Measurements from ENCODE around the gene SLC1A2. TPM values are rescaled to one million over a fixed set of nuclear protein-coding genes. Genes with fewer than 3 reads are reported as not detected.

The SLC1A2 gene
- total RNA-seq, 1 donor from 2014 or later = 1.9 TPM

DNA sequence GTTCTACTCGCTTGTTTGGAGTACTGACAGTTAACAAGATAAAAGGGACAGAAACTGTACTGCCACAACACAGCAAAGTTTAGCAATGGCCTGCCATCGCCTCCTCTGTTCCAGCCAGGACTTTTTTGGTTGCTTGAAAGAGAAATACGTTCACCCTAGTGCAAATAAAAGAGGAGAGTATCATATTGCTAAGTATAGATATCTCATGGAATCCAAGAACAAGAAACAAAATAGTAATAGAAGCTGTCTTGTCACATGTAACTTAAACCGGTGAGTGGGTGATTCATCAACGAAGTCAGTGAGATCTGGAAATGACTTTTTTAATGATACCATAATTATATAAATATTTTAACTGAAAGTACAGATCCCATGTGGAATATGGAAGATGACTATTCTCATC, 35.4 kb downstream of the SLC1A2 start:
- no peak for DNase-seq (ENCODE audit: low spot score in 2 of 2, unreplicated experiment in 2 of 2)
- H3K27me3 Mint-ChIP-seq (ENCODE audit: low read depth) = no peaks in the 10 kb centered on the region
- no peak overlapping the region for H3K27ac Mint-ChIP-seq
- H3K4me3 Mint-ChIP-seq = no peak overlapping the region
- no peaks in the 10 kb centered on the region for H3K9me3 Mint-ChIP-seq
- H3K36me3 Mint-ChIP-seq = no peaks in the 10 kb centered on the region
- peaks cover 7% of the 10 kb centered on the region for H3K4me1 Mint-ChIP-seq
- TF ChIP-seq, protein P1, sequence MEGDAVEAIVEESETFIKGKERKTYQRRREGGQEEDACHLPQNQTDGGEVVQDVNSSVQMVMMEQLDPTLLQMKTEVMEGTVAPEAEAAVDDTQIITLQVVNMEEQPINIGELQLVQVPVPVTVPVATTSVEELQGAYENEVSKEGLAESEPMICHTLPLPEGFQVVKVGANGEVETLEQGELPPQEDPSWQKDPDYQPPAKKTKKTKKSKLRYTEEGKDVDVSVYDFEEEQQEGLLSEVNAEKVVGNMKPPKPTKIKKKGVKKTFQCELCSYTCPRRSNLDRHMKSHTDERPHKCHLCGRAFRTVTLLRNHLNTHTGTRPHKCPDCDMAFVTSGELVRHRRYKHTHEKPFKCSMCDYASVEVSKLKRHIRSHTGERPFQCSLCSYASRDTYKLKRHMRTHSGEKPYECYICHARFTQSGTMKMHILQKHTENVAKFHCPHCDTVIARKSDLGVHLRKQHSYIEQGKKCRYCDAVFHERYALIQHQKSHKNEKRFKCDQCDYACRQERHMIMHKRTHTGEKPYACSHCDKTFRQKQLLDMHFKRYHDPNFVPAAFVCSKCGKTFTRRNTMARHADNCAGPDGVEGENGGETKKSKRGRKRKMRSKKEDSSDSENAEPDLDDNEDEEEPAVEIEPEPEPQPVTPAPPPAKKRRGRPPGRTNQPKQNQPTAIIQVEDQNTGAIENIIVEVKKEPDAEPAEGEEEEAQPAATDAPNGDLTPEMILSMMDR (IDR thresholded peaks at IDR 0.05; ENCODE audit: unreplicated experiment) = no peak

DNA sequence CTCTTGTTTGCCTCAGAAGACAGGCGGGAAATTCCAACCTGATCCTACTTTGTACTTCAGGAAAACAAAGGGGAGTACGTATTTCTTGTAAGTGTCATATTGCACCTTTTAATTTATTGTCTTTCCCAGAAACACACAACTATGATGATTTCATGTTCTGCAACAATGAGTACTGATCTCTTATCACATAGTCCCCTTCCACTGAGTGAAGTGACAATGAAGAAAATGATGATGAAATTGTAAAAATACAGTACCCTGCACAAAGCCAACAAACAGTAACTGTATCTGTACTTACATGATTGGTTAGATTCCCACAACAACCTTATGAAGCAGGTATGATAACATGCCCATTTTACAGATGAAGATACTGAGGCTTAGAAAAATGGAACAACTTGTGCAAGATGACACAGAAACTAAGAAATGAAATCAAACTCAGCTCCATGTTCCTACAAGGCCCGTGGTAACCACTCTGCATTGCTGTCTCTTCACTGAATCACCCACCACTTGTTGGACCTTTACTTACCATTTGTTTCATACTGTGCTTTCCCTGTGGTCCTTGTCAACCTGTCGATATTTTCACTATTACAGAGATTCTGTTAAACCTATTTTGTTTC, 37.5 kb downstream of the SLC1A2 start:
- Mint-ChIP-seq H3K36me3 (no peaks in the 10 kb centered on the region), H3K27me3 (ENCODE audit: low read depth) (peaks cover 1% of the 10 kb centered on the region), H3K4me3 (no peak overlapping the region), H3K27ac (no peak overlapping the region), H3K4me1 (no peaks in the 10 kb centered on the region), H3K9me3 (no peaks in the 10 kb centered on the region)
- no peak for DNase-seq (ENCODE audit: low spot score in 2 of 2, unreplicated experiment in 2 of 2)
- TF ChIP-seq, protein P1 (IDR thresholded peaks at IDR 0.05; ENCODE audit: unreplicated experiment) = no peak

DNA sequence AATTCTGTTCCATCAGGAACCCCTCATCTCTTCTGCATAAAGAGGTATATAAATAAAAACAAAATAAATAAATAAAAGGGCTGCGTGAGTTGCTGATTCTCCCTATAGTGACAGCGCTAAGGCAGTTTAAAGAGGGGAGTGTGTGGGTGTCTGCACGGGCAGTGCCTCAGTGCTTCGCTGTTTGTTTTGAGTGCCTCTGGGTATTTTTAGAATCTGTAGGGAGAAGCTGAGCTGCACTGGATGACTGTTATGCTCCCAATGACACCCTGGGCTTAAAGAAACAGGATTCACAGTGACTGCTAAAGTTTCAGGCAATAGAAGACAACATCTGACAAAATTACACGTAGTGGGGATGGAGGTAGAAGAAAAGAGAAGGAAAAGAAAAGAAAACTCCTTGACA, 38.8 kb downstream of the SLC1A2 start:
- DNase-seq (ENCODE audit: low spot score in 2 of 2, unreplicated experiment in 2 of 2) = no peak
- H3K4me3 Mint-ChIP-seq = no peak overlapping the region
- H3K36me3 Mint-ChIP-seq = no peaks in the 10 kb centered on the region
- H3K4me1 Mint-ChIP-seq = no peaks in the 10 kb centered on the region
- no peaks in the 10 kb centered on the region for H3K9me3 Mint-ChIP-seq
- TF ChIP-seq, protein P1 (IDR thresholded peaks at IDR 0.05; ENCODE audit: unreplicated experiment) = no peak
- peaks cover 1% of the 10 kb centered on the region for H3K27me3 Mint-ChIP-seq (ENCODE audit: low read depth)
- H3K27ac Mint-ChIP-seq = no peak overlapping the region

DNA sequence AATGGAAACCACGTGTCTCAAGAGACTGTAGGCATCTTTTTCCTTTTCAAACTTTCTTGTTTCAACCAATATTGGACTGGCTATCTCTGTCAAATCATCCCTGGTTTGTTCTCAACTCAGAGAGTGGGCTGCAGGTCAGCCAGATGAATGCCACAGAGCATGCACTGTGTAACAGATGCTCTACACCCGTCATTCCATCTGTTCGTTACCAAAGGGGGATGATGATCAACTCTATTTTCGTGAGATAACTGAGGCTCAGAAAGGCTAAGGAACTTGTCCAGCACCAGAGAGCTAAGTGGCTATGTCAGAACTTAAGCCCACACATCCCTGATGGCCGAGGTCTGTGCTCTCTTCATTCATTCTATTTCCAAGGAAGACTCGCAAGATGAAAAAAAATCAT, 42.1 kb downstream of the SLC1A2 start:
- TF ChIP-seq, protein P1 (IDR thresholded peaks at IDR 0.05; ENCODE audit: unreplicated experiment) = no peak
- DNase-seq (ENCODE audit: low spot score in 2 of 2, unreplicated experiment in 2 of 2) = no peak
- Mint-ChIP-seq H3K4me3 (no peak overlapping the region), H3K36me3 (no peaks in the 10 kb centered on the region), H3K4me1 (no peaks in the 10 kb centered on the region), H3K27ac (no peak overlapping the region), H3K9me3 (no peaks in the 10 kb centered on the region), H3K27me3 (ENCODE audit: low read depth) (peaks cover 1% of the 10 kb centered on the region)

DNA sequence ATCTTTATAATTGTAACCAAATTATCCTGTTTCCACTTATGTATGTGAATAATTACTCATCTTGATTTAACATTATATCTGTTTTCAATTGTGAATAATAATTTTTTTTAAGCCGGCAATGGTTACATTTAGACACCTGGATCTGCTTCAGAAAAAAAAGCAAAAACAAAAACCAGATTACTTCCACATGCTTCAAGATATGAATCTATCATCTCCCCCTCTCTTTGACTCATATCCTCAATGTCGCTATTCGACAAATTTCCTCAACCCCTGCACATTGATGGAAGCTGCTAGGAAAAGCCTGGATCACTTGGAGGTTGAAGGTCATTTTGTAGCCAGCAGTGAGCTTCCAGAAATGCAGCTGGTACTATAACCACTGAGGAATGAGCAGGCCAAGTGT, 42.7 kb downstream of the SLC1A2 start:
- H3K36me3 Mint-ChIP-seq = no peaks in the 10 kb centered on the region
- H3K27me3 Mint-ChIP-seq (ENCODE audit: low read depth) = peaks cover 7% of the 10 kb centered on the region
- H3K27ac Mint-ChIP-seq = no peak overlapping the region
- no peaks in the 10 kb centered on the region for H3K4me1 Mint-ChIP-seq
- no peak for DNase-seq (ENCODE audit: low spot score in 2 of 2, unreplicated experiment in 2 of 2)
- TF ChIP-seq, protein P1 (IDR thresholded peaks at IDR 0.05; ENCODE audit: unreplicated experiment) = no peak
- no peaks in the 10 kb centered on the region for H3K9me3 Mint-ChIP-seq
- H3K4me3 Mint-ChIP-seq = no peak overlapping the region

DNA sequence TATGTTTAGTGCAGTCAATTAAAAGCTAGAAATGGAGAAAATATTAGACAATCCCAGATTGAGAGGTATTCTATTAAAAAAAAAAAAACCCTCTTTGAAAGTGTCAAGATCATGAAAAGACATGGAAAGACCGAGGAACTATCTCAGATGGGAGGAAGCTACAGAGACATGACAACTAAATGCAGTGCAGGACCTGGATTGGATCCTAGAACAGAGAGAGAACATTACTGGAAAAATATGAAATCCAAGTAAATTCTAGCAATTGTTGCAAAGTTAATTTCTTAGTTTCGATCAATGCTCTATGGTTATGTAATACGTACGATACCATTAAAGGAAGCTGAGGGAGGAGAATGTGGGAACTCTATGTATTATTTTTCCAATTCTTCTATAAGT, 43.2 kb downstream of the SLC1A2 start:
- H3K36me3 Mint-ChIP-seq = no peaks in the 10 kb centered on the region
- H3K4me3 Mint-ChIP-seq = no peak overlapping the region
- no peaks in the 10 kb centered on the region for H3K4me1 Mint-ChIP-seq
- peaks cover 11% of the 10 kb centered on the region for H3K27me3 Mint-ChIP-seq (ENCODE audit: low read depth)
- H3K9me3 Mint-ChIP-seq = no peaks in the 10 kb centered on the region
- DNase-seq (ENCODE audit: low spot score in 2 of 2, unreplicated experiment in 2 of 2) = no peak
- H3K27ac Mint-ChIP-seq = no peak overlapping the region
- TF ChIP-seq, protein P1 (IDR thresholded peaks at IDR 0.05; ENCODE audit: unreplicated experiment) = no peak

Data from mesothelial cell of epicardium (in vitro differentiated cells).